ENCODE data around the gene RWDD3. TPM values are rescaled to one million over a fixed set of nuclear protein-coding genes. Genes with fewer than 3 reads are reported as not detected.

RWDD3 gene
- total and polyA plus RNA-seq, 10 of the 15 experiments (the other 5 are each of a cell fraction or from before 2014, with no cell fraction given), result 9.8 to 42.9 (median 21.4) TPM

DNA sequence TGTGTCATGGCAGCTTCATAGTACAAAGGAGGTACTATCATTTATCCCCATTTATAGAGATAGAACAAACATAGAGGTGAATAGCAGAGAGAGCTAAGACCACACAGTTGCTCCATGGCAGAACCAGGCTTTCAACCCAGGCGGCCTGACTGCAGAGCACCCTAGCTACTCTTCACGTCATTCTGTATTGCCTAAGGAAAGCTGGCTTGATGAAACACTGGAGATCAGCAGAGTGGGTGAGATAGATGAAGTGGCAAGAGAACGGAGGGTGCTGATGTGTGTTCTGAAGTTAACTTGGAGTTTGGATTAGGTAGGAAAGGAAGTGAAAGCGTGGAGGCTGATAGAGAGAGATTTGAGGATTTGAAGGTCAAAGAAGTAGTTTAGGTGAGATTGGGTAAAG is 47.9 kb upstream of the RWDD3 start:
- Histone ChIP-seq H2AFZ (ENCODE audit: control insufficient read depth, low read depth, low read length) (no peak overlapping the region), H4K20me1 (ENCODE audit: control insufficient read depth, insufficient read depth) (no peaks in the 10 kb centered on the region), H3K4me2 (ENCODE audit: control insufficient read depth, insufficient read depth) (no peak overlapping the region), H3K9me3 (replicated peaks; ENCODE audit: control insufficient read depth, insufficient read depth, low read length) (no peaks in the 10 kb centered on the region), H3K79me2 (ENCODE audit: control insufficient read depth, insufficient read depth, low read length) (no peaks in the 10 kb centered on the region), H3K4me3 (no peak overlapping the region), H3K27ac (ENCODE audit: control insufficient read depth, insufficient read depth) (no peak overlapping the region), H3K27me3 (replicated peaks in 1 of 2; ENCODE audit: control insufficient read depth in 2 of 2, insufficient read depth in 2 of 2, low read length in 1 of 2) (no peaks in the 10 kb centered on the region), H3K4me1 (ENCODE audit: control insufficient read depth, insufficient read depth, low read length) (no peaks in the 10 kb centered on the region), H3K36me3 (ENCODE audit: control insufficient read depth in 2 of 2, insufficient read depth in 2 of 2, low read length in 1 of 2) (no peaks in the 10 kb centered on the region), H3K9ac (ENCODE audit: control insufficient read depth, insufficient read depth, low read length) (no peak overlapping the region)
- SMC1A ChIA-PET (ENCODE audit: uncharacterized antibody, unreplicated experiment), result no interaction called here
- intact Hi-C loops (cut with micrococcal nuclease; ENCODE audit: unreplicated experiment), result no loop called here
- CTCF ChIA-PET, result no interaction called here
- RAD21 ChIA-PET (ENCODE audit: unreplicated experiment), result no interaction called here
- POLR2A ChIA-PET, result no interaction called here
- 70% methylated on average over 4 of the region's 4 CpGs for WGBS (ENCODE audit: insufficient coverage, insufficient replicate concordance, low lambda C conversion rate, missing lambda C conversion rate)
- ATAC-seq, result no peak
- no peak for DNase-seq (ENCODE audit: low read depth, low spot score)
- in situ Hi-C loops (cut with MboI), result no loop called here
- BruUV-seq (replicated peaks), result no TSS peak
- FAIRE-seq, result no peak
- TF ChIP-seq POU2F2 (IDR thresholded peaks at IDR 0.05; ENCODE audit: borderline replicate concordance, low read depth, low read length), result no peak
- TF ChIP-seq, protein P1, sequence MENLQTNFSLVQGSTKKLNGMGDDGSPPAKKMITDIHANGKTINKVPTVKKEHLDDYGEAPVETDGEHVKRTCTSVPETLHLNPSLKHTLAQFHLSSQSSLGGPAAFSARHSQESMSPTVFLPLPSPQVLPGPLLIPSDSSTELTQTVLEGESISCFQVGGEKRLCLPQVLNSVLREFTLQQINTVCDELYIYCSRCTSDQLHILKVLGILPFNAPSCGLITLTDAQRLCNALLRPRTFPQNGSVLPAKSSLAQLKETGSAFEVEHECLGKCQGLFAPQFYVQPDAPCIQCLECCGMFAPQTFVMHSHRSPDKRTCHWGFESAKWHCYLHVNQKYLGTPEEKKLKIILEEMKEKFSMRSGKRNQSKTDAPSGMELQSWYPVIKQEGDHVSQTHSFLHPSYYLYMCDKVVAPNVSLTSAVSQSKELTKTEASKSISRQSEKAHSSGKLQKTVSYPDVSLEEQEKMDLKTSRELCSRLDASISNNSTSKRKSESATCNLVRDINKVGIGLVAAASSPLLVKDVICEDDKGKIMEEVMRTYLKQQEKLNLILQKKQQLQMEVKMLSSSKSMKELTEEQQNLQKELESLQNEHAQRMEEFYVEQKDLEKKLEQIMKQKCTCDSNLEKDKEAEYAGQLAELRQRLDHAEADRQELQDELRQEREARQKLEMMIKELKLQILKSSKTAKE (IDR thresholded peaks at IDR 0.05; ENCODE audit: low read depth, poor library complexity, severe bottlenecking), result no peak
- no peak for TF ChIP-seq CBX5 (IDR thresholded peaks at IDR 0.05; ENCODE audit: low read depth)
- TF ChIP-seq, protein P2, sequence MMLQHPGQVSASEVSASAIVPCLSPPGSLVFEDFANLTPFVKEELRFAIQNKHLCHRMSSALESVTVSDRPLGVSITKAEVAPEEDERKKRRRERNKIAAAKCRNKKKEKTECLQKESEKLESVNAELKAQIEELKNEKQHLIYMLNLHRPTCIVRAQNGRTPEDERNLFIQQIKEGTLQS (IDR thresholded peaks at IDR 0.05; ENCODE audit: borderline replicate concordance, extremely low read depth, low read depth, low read length), result no peak
- TF ChIP-seq, protein P3, sequence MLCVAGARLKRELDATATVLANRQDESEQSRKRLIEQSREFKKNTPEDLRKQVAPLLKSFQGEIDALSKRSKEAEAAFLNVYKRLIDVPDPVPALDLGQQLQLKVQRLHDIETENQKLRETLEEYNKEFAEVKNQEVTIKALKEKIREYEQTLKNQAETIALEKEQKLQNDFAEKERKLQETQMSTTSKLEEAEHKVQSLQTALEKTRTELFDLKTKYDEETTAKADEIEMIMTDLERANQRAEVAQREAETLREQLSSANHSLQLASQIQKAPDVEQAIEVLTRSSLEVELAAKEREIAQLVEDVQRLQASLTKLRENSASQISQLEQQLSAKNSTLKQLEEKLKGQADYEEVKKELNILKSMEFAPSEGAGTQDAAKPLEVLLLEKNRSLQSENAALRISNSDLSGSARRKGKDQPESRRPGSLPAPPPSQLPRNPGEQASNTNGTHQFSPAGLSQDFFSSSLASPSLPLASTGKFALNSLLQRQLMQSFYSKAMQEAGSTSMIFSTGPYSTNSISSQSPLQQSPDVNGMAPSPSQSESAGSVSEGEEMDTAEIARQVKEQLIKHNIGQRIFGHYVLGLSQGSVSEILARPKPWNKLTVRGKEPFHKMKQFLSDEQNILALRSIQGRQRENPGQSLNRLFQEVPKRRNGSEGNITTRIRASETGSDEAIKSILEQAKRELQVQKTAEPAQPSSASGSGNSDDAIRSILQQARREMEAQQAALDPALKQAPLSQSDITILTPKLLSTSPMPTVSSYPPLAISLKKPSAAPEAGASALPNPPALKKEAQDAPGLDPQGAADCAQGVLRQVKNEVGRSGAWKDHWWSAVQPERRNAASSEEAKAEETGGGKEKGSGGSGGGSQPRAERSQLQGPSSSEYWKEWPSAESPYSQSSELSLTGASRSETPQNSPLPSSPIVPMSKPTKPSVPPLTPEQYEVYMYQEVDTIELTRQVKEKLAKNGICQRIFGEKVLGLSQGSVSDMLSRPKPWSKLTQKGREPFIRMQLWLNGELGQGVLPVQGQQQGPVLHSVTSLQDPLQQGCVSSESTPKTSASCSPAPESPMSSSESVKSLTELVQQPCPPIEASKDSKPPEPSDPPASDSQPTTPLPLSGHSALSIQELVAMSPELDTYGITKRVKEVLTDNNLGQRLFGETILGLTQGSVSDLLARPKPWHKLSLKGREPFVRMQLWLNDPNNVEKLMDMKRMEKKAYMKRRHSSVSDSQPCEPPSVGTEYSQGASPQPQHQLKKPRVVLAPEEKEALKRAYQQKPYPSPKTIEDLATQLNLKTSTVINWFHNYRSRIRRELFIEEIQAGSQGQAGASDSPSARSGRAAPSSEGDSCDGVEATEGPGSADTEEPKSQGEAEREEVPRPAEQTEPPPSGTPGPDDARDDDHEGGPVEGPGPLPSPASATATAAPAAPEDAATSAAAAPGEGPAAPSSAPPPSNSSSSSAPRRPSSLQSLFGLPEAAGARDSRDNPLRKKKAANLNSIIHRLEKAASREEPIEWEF (IDR thresholded peaks at IDR 0.05; ENCODE audit: insufficient replicate concordance, low read depth, low read length), result no peak
- TF ChIP-seq TAF1 (IDR thresholded peaks at IDR 0.05; ENCODE audit: borderline replicate concordance, low read depth, low read length), result no peak
- no peak for TF ChIP-seq PAX8 (IDR thresholded peaks at IDR 0.05)
- no peak for TF ChIP-seq RUNX3 (IDR thresholded peaks at IDR 0.05; ENCODE audit: low read length)
- TF ChIP-seq, protein P4, sequence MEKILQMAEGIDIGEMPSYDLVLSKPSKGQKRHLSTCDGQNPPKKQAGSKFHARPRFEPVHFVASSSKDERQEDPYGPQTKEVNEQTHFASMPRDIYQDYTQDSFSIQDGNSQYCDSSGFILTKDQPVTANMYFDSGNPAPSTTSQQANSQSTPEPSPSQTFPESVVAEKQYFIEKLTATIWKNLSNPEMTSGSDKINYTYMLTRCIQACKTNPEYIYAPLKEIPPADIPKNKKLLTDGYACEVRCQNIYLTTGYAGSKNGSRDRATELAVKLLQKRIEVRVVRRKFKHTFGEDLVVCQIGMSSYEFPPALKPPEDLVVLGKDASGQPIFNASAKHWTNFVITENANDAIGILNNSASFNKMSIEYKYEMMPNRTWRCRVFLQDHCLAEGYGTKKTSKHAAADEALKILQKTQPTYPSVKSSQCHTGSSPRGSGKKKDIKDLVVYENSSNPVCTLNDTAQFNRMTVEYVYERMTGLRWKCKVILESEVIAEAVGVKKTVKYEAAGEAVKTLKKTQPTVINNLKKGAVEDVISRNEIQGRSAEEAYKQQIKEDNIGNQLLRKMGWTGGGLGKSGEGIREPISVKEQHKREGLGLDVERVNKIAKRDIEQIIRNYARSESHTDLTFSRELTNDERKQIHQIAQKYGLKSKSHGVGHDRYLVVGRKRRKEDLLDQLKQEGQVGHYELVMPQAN (conservative IDR thresholded peaks at IDR 0.05), result no peak
- no peak for TF ChIP-seq MYC (IDR thresholded peaks at IDR 0.05; ENCODE audit: insufficient read depth, insufficient read length, insufficient replicate concordance, low read length, severe bottlenecking)
- no peak for TF ChIP-seq MEF2B (IDR thresholded peaks at IDR 0.05; ENCODE audit: partially characterized antibody, poor library complexity, severe bottlenecking)
- no peak for TF ChIP-seq CREB1 (IDR thresholded peaks at IDR 0.05; ENCODE audit: low read depth)
- TF ChIP-seq, protein P5, sequence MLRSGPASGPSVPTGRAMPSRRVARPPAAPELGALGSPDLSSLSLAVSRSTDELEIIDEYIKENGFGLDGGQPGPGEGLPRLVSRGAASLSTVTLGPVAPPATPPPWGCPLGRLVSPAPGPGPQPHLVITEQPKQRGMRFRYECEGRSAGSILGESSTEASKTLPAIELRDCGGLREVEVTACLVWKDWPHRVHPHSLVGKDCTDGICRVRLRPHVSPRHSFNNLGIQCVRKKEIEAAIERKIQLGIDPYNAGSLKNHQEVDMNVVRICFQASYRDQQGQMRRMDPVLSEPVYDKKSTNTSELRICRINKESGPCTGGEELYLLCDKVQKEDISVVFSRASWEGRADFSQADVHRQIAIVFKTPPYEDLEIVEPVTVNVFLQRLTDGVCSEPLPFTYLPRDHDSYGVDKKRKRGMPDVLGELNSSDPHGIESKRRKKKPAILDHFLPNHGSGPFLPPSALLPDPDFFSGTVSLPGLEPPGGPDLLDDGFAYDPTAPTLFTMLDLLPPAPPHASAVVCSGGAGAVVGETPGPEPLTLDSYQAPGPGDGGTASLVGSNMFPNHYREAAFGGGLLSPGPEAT (IDR thresholded peaks at IDR 0.05; ENCODE audit: low read depth), result no peak
